ENCODE data around the gene RNF169.

RNF169 gene

GRCh38 chr11:74853223-74853622, 104.6 kb downstream of the RNF169 start:
- DNase-seq (ENCODE audit: extremely low spot score, insufficient read length, low read depth) (no peak), FAIRE-seq (no peak)

DNA sequence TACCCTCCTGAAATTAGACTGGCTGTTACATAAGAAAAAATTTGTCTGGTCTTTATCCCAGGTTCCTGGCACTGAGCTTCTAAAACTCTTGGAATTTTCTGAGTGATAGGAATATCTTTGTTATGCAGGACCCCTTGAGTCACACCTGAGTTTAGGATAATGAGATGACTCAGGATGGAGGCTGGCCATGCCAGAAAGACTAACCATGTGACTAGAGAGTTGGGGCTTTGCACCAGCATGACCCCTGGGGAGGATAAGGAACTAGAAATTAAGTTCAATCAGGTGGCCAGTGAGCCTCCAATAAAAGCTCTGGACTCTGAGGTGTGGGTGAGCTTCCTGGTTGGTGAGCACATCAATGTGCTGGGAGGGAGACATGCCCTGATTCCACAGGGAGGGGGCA, 112.1 kb downstream of the RNF169 start:
- DNase-seq (ENCODE audit: extremely low spot score, insufficient read length, low read depth) (no peak), FAIRE-seq (no peak)

GRCh38 chr11:74863410-74863809, 114.8 kb downstream of the RNF169 start:
- FAIRE-seq (no peak), DNase-seq (ENCODE audit: extremely low spot score, insufficient read length, low read depth) (no peak)

DNA sequence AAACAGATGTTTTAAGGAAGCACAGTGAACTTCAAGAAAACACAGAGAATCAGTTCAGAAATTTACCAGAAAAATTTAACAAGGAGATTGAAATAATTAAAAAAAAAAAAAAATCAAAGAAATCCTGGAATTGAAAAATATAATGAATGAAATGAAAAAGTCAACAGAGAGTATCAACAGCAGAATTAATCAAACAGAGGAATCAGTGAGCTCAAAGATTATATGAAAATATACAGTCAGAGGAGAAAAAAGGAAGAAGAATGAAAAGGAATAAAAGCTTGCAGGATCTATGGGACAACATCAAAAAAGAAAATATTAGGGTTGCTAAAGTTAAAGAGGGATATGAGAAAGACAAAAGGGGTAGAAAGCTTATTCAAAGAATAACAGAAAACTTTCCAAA, 117.9 kb downstream of the RNF169 start:
- DNase-seq (ENCODE audit: extremely low spot score, insufficient read length, low read depth) (no peak), FAIRE-seq (no peak)

- DNase-seq (ENCODE audit: extremely low spot score, insufficient read length, low read depth) = no peak
- FAIRE-seq = peak; percentile 36
Observed at GRCh38 chr11:74870485-74870884, 121.8 kb downstream of the RNF169 start.

DNA sequence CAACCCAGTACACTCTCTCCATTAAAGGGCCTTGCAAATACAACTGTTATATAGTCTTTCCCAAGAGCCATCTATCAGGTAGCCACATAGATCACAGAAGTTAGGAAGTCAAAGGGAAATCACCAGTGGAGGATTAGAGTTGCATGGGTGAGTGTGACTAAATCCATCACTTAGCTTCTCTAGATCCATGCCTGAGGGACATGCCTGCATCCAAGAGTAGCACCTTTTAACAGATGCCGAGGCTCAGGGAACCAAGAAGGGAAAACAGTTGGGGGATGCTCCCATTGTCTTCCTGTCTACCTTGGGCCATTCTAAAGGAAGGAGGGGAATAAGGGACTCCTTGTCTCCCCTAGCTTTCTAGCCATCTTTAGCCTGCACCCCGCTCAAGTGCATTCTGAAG, 122.4 kb downstream of the RNF169 start:
- DNase-seq (ENCODE audit: extremely low spot score, insufficient read length, low read depth) (no peak), FAIRE-seq (no peak)

DNA sequence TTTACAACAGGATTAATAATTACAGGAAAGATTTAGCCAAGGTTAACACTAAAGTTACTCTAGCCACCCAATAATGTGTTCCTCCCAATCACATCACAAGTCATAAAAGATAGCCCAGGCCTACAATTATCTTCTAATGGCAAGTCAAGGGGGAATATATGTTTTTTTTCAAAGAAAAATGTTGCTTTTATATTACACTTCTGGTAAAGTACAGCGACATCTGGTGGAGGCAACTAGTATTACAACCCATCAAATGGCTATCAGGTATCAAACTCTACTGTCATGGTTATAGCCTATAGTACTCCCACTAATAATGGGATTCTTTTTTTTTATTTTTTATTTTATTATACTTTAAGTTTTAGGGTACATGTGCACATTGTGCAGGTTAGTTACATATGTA, 128.5 kb downstream of the RNF169 start:
- no peak for FAIRE-seq
- no peak for DNase-seq (ENCODE audit: extremely low spot score, insufficient read length, low read depth)
